Hepatocyte (in vitro differentiated cells): ENCODE measurements around the gene MAP2K7. TPM values are rescaled to one million over a fixed set of nuclear protein-coding genes. Genes with fewer than 3 reads are reported as not detected.

Experiments used
- DNase-seq: peaks from one replicate; pipeline ENCODE4 v3.0.0-alpha.2; 2016; ENCODE audit warnings: low spot score
- H2AFZ ChIP-seq: fragments of 200-600 bp; sonication (generic); 2 replicates; pipeline ENCODE4 v1.6.0; 2016; ENCODE audit warnings: antibody characterized with exemption, mild to moderate bottlenecking
- H3K27ac ChIP-seq: fragments of 200-600 bp; sonication (generic); 2 replicates; pipeline ENCODE4 v1.5.1; 2016; ENCODE audit warnings: mild to moderate bottlenecking
- H3K27me3 ChIP-seq: fragments of 200-600 bp; sonication (generic); 2 replicates; pipeline ENCODE4 v1.6.1; 2016
- H3K36me3 ChIP-seq: fragments of 200-600 bp; sonication (generic); replicated peaks from 2 replicates; pipeline ENCODE4 v1.5.1; 2016; ENCODE audit warnings: low read depth; ENCODE audit not compliant: insufficient read depth
- H3K4me1 ChIP-seq: fragments of 200-600 bp; sonication (generic); 2 replicates; pipeline ENCODE4 v1.5.1; 2016; ENCODE audit warnings: mild to moderate bottlenecking, moderate library complexity; ENCODE audit not compliant: insufficient read depth
- H3K4me2 ChIP-seq: fragments of 200-600 bp; sonication (generic); 2 replicates; pipeline ENCODE4 v1.6.0; 2016
- H3K4me3 ChIP-seq: fragments of 200-600 bp; sonication (generic); 2 replicates; pipeline ENCODE4 v1.5.1; 2016; ENCODE audit warnings: mild to moderate bottlenecking
- H3K79me2 ChIP-seq: fragments of 200-600 bp; sonication (generic); 2 replicates; pipeline ENCODE4 v1.6.0; 2017; ENCODE audit warnings: mild to moderate bottlenecking
- H3K9me2 ChIP-seq: fragments of 200-600 bp; sonication (generic); replicated peaks from 2 replicates; pipeline ENCODE4 v1.6.0; 2017; ENCODE audit warnings: mild to moderate bottlenecking; ENCODE audit not compliant: insufficient read depth
- H3K9me3 ChIP-seq: fragments of 200-600 bp; sonication (generic); 2 replicates; pipeline ENCODE4 v1.5.1; 2016; ENCODE audit warnings: low read depth, mild to moderate bottlenecking
- H4K20me1 ChIP-seq: fragments of 200-600 bp; sonication (generic); 2 replicates; pipeline ENCODE4 v1.6.0; 2016; ENCODE audit warnings: mild to moderate bottlenecking; ENCODE audit not compliant: insufficient read depth, poor library complexity, severe bottlenecking
- CTCF ChIP-seq: fragments of 200-600 bp; sonication (generic); IDR thresholded peaks from 2 replicates; pipeline ENCODE4 v1.5.1; 2016; ENCODE audit warnings: antibody characterized with exemption, mild to moderate bottlenecking; ENCODE audit not compliant: poor library complexity
- EZH2 ChIP-seq: fragments of 200-600 bp; sonication (generic); IDR thresholded peaks from 2 replicates; pipeline ENCODE4 v1.6.1; 2016; ENCODE audit warnings: antibody characterized with exemption, mild to moderate bottlenecking, borderline replicate concordance
- EZH2phosphoT487 ChIP-seq: fragments of 200-600 bp; sonication (generic); IDR thresholded peaks from one replicate; pipeline ENCODE4 v1.6.1; 2018; ENCODE audit warnings: antibody characterized with exemption, mild to moderate bottlenecking, low read depth, moderate library complexity; ENCODE audit not compliant: unreplicated experiment, severe bottlenecking
- WGBS: methylation state at CpG from one replicate; pipeline ENCODE4 v1.1.6; 2016; ENCODE audit warnings: low lambda C conversion rate; ENCODE audit errors: missing lambda C conversion rate; 5-methylcytosine and 5-hydroxymethylcytosine counted together
- polyA plus RNA-seq: library from polyadenylated mRNA; unstranded; fragments of >200 nt; fragmentation: Nextera tagmentation; extraction: Ambion mirVana; gene quantifications from 2 replicates; pipeline ENCODE4 v1.2.1, GENCODE V29; 2016
- total RNA-seq: library from RNA; depleted of rRNA; stranded (reverse); fragments of >200 nt; gene quantifications from 2 replicates; pipeline ENCODE4 v1.2.3, GENCODE V29; 2014

The MAP2K7 gene
- total and polyA plus RNA-seq, 2 experiments from 2014 or later, result 12.8 to 13.6 TPM

- H3K9me3 ChIP-seq, result no peaks in the 10 kb centered on the region
- no peaks in the 10 kb centered on the region for H4K20me1 ChIP-seq
- peak overlapping the region; percentile 94 for H3K4me2 ChIP-seq
- peak overlapping the region; percentile 50 for H2AFZ ChIP-seq
- H3K4me3 ChIP-seq, result peak overlapping the region; percentile 33
- no peaks in the 10 kb centered on the region for H3K9me2 ChIP-seq
- peaks cover 4% of the 10 kb centered on the region for H3K4me1 ChIP-seq
- 16% methylated on average over 28 of the region's 47 CpGs for WGBS
- H3K36me3 ChIP-seq, result no peaks in the 10 kb centered on the region
- peaks cover 17% of the 10 kb centered on the region for H3K27me3 ChIP-seq
- H3K79me2 ChIP-seq, result no peaks in the 10 kb centered on the region
- TF ChIP-seq CTCF, result no peak
- TF ChIP-seq EZH2phosphoT487, result no peak
- no peak for TF ChIP-seq EZH2
- peak overlapping the region; percentile 78 for H3K27ac ChIP-seq
- DNase-seq, result peak; percentile 87
These were observed 34.2 kb upstream of the MAP2K7 start for GRCh38 chr19:7869453-7869909.

GRCh38 chr19:7869910-7870511, 33.7 kb upstream of the MAP2K7 start:
- H3K79me2 ChIP-seq, result no peaks in the 10 kb centered on the region
- H3K4me3 ChIP-seq, result no peak overlapping the region

GRCh38 chr19:7870571-7871436, 32.9 kb upstream of the MAP2K7 start:
- DNase-seq, result peak; percentile 64
- H3K36me3 ChIP-seq, result no peaks in the 10 kb centered on the region
- no peak overlapping the region for H2AFZ ChIP-seq
- 78% methylated on average over 7 of the region's 11 CpGs for WGBS
- TF ChIP-seq CTCF (no peak), EZH2phosphoT487 (no peak)
- no peaks in the 10 kb centered on the region for H3K9me3 ChIP-seq
- no peak overlapping the region for H3K4me2 ChIP-seq
- peaks cover 17% of the 10 kb centered on the region for H3K27me3 ChIP-seq
- H4K20me1 ChIP-seq, result no peaks in the 10 kb centered on the region
- H3K9me2 ChIP-seq, result no peaks in the 10 kb centered on the region
- no peak overlapping the region for H3K4me3 ChIP-seq
- H3K27ac ChIP-seq, result no peak overlapping the region
- H3K79me2 ChIP-seq, result no peaks in the 10 kb centered on the region
- peaks cover 4% of the 10 kb centered on the region for H3K4me1 ChIP-seq

More at GRCh38 chr19:7869910-7870511, 33.7 kb upstream of the MAP2K7 start:
- H3K9me2 ChIP-seq, result no peaks in the 10 kb centered on the region
- H3K36me3 ChIP-seq, result no peaks in the 10 kb centered on the region
- H3K27me3 ChIP-seq, result peaks cover 17% of the 10 kb centered on the region
- H3K27ac ChIP-seq, result no peak overlapping the region
- DNase-seq, result no peak
- 23% methylated on average over 4 of the region's 30 CpGs for whole genome bisulfite sequencing
- H3K9me3 ChIP-seq, result no peaks in the 10 kb centered on the region
- peak overlapping the region; percentile 94 for H3K4me2 ChIP-seq
- H4K20me1 ChIP-seq, result no peaks in the 10 kb centered on the region
- peaks cover 4% of the 10 kb centered on the region for H3K4me1 ChIP-seq
- TF ChIP-seq EZH2 (no peak), EZH2phosphoT487 (no peak), CTCF (no peak)
- peak overlapping the region; percentile 50 for H2AFZ ChIP-seq
